Nucleus accumbens (tissue), 56 donors: ENCODE measurements around the gene GSTM1.

Experiments used
- DNase-seq, 56 donors: peaks; one replicate each; lab custom pipeline; 2025; lab: John Stamatoyannopoulos, UW

GSTM1 gene

GRCh38 chr1:109687641-109688499, at the start of gene GSTM1:
Gene GSTM1, plus strand, starts transcription at chr1:109687817. Its CDS starts 57 bp downstream, at chr1:109687874.
- peak in 17 of 56 donors; percentile 21 to 85 (median 64) for DNase-seq

- DNase-seq, result no peak
Measured at GRCh38 chr1:109639063-109639840, 48.4 kb upstream of the GSTM1 start.

GRCh38 chr1:109639841-109640184, 47.8 kb upstream of the GSTM1 start:
- DNase-seq, result no peak

- peak in 48 of 56 donors; percentile 28 to 93 (median 67) for DNase-seq
Measured at GRCh38 chr1:109640285-109640865, 47.2 kb upstream of the GSTM1 start.

- no peak for DNase-seq
Measured at GRCh38 chr1:109641078-109641740, 46.4 kb upstream of the GSTM1 start.

GRCh38 chr1:109641861-109642260, 45.8 kb upstream of the GSTM1 start:
- DNase-seq, result no peak

- no peak for DNase-seq
Measured at GRCh38 chr1:109642626-109643025, 45.0 kb upstream of the GSTM1 start.

GRCh38 chr1:109643385-109644230, 44.0 kb upstream of the GSTM1 start:
- peak in 26 of 56 donors; percentile 25 to 82 (median 44) for DNase-seq

- no peak for DNase-seq
Measured at GRCh38 chr1:109644670-109645069, 42.9 kb upstream of the GSTM1 start.

- DNase-seq, result peak in 1 of 56 donors; percentile 24
Measured at GRCh38 chr1:109649491-109649914, 38.1 kb upstream of the GSTM1 start.

- DNase-seq, result no peak
Measured at GRCh38 chr1:109650609-109651008, 37.0 kb upstream of the GSTM1 start.

GRCh38 chr1:109652402-109652801, 35.2 kb upstream of the GSTM1 start:
- no peak for DNase-seq

- no peak for DNase-seq
Measured at GRCh38 chr1:109653306-109653705, 34.3 kb upstream of the GSTM1 start.

GRCh38 chr1:109654519-109654918, 33.1 kb upstream of the GSTM1 start:
- DNase-seq, result no peak

GRCh38 chr1:109655615-109656519, 31.8 kb upstream of the GSTM1 start, which contains the start of gene GSTM4:
Gene GSTM4, plus strand, starts transcription at chr1:109656099. Its CDS starts 291 bp downstream, at chr1:109656390.
- DNase-seq, result peak in 52 of 56 donors; percentile 26 to 89 (median 68)

GRCh38 chr1:109657395-109657794, 30.2 kb upstream of the GSTM1 start:
- no peak for DNase-seq

GRCh38 chr1:109657970-109658369, 29.6 kb upstream of the GSTM1 start:
- no peak for DNase-seq

- no peak for DNase-seq
Measured at GRCh38 chr1:109658533-109659042, 29.0 kb upstream of the GSTM1 start.
